ENCODE results near the gene RYR2.

RYR2 gene

GRCh38 chr1:237070519-237070918 is 28.5 kb downstream of the RYR2 start:
- no peak overlapping the region for H3K4me3 Mint-ChIP-seq
- peaks cover 3% of the 10 kb centered on the region for H3K36me3 Mint-ChIP-seq (ENCODE audit: insufficient read depth)
- no peak overlapping the region for H3K27ac Mint-ChIP-seq
- H3K27me3 Mint-ChIP-seq, result peaks cover 31 to 51% of the 10 kb centered on the region in 2 donors
- H3K4me1 Mint-ChIP-seq (ENCODE audit: low read depth in 2 of 2), result no peaks in the 10 kb centered on the region
- no peaks in the 10 kb centered on the region for H3K9me3 Mint-ChIP-seq
- ATAC-seq (replicated peaks) (no peak), DNase-seq (no peak)

- DNase-seq, result no peak
- Mint-ChIP-seq H3K4me3 (no peak overlapping the region), H3K27me3 (peaks cover 29 to 46% of the 10 kb centered on the region in 2 donors), H3K9me3 (no peaks in the 10 kb centered on the region), H3K36me3 (ENCODE audit: insufficient read depth) (peaks cover 3% of the 10 kb centered on the region), H3K27ac (no peak overlapping the region), H3K4me1 (ENCODE audit: low read depth in 2 of 2) (no peaks in the 10 kb centered on the region)
- no peak for ATAC-seq (replicated peaks)
Observed at GRCh38 chr1:237071641-237072420, 29.8 kb downstream of the RYR2 start.

GRCh38 chr1:237074371-237075117 is 32.6 kb downstream of the RYR2 start:
- Mint-ChIP-seq H3K27me3 (peaks cover 11 to 29% of the 10 kb centered on the region in 2 donors), H3K4me1 (ENCODE audit: low read depth in 2 of 2) (no peaks in the 10 kb centered on the region)
- no peak for ATAC-seq (replicated peaks)

GRCh38 chr1:237084341-237085077 is 42.5 kb downstream of the RYR2 start:
- no peak for ATAC-seq (replicated peaks)
- peaks cover 0 to 4% of the 10 kb centered on the region in 2 donors for H3K9me3 Mint-ChIP-seq

More at GRCh38 chr1:237074371-237075117, 32.6 kb downstream of the RYR2 start:
- no peak for DNase-seq
- Mint-ChIP-seq H3K27ac (no peak overlapping the region), H3K4me3 (no peak overlapping the region), H3K9me3 (no peaks in the 10 kb centered on the region), H3K36me3 (ENCODE audit: insufficient read depth) (peaks cover 3% of the 10 kb centered on the region)

GRCh38 chr1:237091691-237092090 is 49.7 kb downstream of the RYR2 start:
- no peak overlapping the region for H3K4me3 Mint-ChIP-seq
- H3K36me3 Mint-ChIP-seq (ENCODE audit: insufficient read depth), result no peaks in the 10 kb centered on the region
- DNase-seq (no peak), ATAC-seq (replicated peaks) (no peak)
- H3K9me3 Mint-ChIP-seq, result no peaks in the 10 kb centered on the region
- H3K27ac Mint-ChIP-seq, result no peak overlapping the region
- H3K4me1 Mint-ChIP-seq (ENCODE audit: low read depth in 2 of 2), result no peaks in the 10 kb centered on the region
- H3K27me3 Mint-ChIP-seq, result peaks cover 10 to 53% of the 10 kb centered on the region in 2 donors

More at GRCh38 chr1:237084341-237085077, 42.5 kb downstream of the RYR2 start:
- H3K4me1 Mint-ChIP-seq (ENCODE audit: low read depth in 2 of 2), result no peaks in the 10 kb centered on the region
- H3K27ac Mint-ChIP-seq, result no peak overlapping the region
- peaks cover 22 to 44% of the 10 kb centered on the region in 2 donors for H3K27me3 Mint-ChIP-seq
- H3K4me3 Mint-ChIP-seq, result no peak overlapping the region
- DNase-seq, result no peak
- H3K36me3 Mint-ChIP-seq (ENCODE audit: insufficient read depth), result no peaks in the 10 kb centered on the region

GRCh38 chr1:237093691-237094090 is 51.7 kb downstream of the RYR2 start:
- Mint-ChIP-seq H3K36me3 (ENCODE audit: insufficient read depth) (no peaks in the 10 kb centered on the region), H3K4me3 (no peak overlapping the region), H3K9me3 (no peaks in the 10 kb centered on the region), H3K4me1 (ENCODE audit: low read depth in 2 of 2) (no peaks in the 10 kb centered on the region), H3K27me3 (peaks cover 20 to 36% of the 10 kb centered on the region in 2 donors), H3K27ac (no peak overlapping the region)
- ATAC-seq (replicated peaks) (no peak), DNase-seq (no peak)

- no peak for DNase-seq
- Mint-ChIP-seq H3K9me3 (no peaks in the 10 kb centered on the region), H3K4me1 (ENCODE audit: low read depth in 2 of 2) (no peaks in the 10 kb centered on the region), H3K4me3 (no peak overlapping the region), H3K27ac (no peak overlapping the region), H3K27me3 (peaks cover 20 to 32% of the 10 kb centered on the region in 2 donors), H3K36me3 (ENCODE audit: insufficient read depth) (no peaks in the 10 kb centered on the region)
- ATAC-seq (replicated peaks), result no peak
Observed at GRCh38 chr1:237098541-237098940, 56.6 kb downstream of the RYR2 start.

GRCh38 chr1:237103021-237103420 is 61.0 kb downstream of the RYR2 start:
- no peaks in the 10 kb centered on the region for H3K4me1 Mint-ChIP-seq (ENCODE audit: low read depth in 2 of 2)
- no peak overlapping the region for H3K27ac Mint-ChIP-seq
- peaks cover 43 to 45% of the 10 kb centered on the region in 2 donors for H3K27me3 Mint-ChIP-seq
- DNase-seq (no peak), ATAC-seq (replicated peaks) (no peak)
- H3K4me3 Mint-ChIP-seq, result no peak overlapping the region
- no peaks in the 10 kb centered on the region for H3K36me3 Mint-ChIP-seq (ENCODE audit: insufficient read depth)
- no peaks in the 10 kb centered on the region for H3K9me3 Mint-ChIP-seq

- Mint-ChIP-seq H3K9me3 (no peaks in the 10 kb centered on the region), H3K27ac (no peak overlapping the region), H3K4me3 (no peak overlapping the region), H3K27me3 (peaks cover 34 to 51% of the 10 kb centered on the region in 2 donors), H3K4me1 (ENCODE audit: low read depth in 2 of 2) (no peaks in the 10 kb centered on the region), H3K36me3 (ENCODE audit: insufficient read depth) (no peaks in the 10 kb centered on the region)
- ATAC-seq (replicated peaks), result no peak
- DNase-seq, result no peak
Observed at GRCh38 chr1:237104096-237104495, 62.1 kb downstream of the RYR2 start.

- Mint-ChIP-seq H3K27me3 (peaks cover 28 to 45% of the 10 kb centered on the region in 2 donors), H3K36me3 (ENCODE audit: insufficient read depth) (no peaks in the 10 kb centered on the region), H3K9me3 (no peaks in the 10 kb centered on the region), H3K4me1 (ENCODE audit: low read depth in 2 of 2) (no peaks in the 10 kb centered on the region), H3K27ac (no peak overlapping the region), H3K4me3 (no peak overlapping the region)
- no peak for DNase-seq
- ATAC-seq (replicated peaks), result no peak
Observed at GRCh38 chr1:237105826-237106225, 63.8 kb downstream of the RYR2 start.

- no peak for DNase-seq
- Mint-ChIP-seq H3K9me3 (no peaks in the 10 kb centered on the region), H3K36me3 (ENCODE audit: insufficient read depth) (no peaks in the 10 kb centered on the region), H3K4me1 (ENCODE audit: low read depth in 2 of 2) (no peaks in the 10 kb centered on the region), H3K27me3 (peaks cover 20 to 43% of the 10 kb centered on the region in 2 donors), H3K4me3 (no peak overlapping the region), H3K27ac (no peak overlapping the region)
- no peak for ATAC-seq (replicated peaks)
Observed at GRCh38 chr1:237108297-237109040, 66.5 kb downstream of the RYR2 start.

- peaks cover 0 to 13% of the 10 kb centered on the region in 2 donors for H3K27me3 Mint-ChIP-seq
- no peaks in the 10 kb centered on the region for H3K4me1 Mint-ChIP-seq (ENCODE audit: low read depth in 2 of 2)
- H3K9me3 Mint-ChIP-seq, result no peaks in the 10 kb centered on the region
- H3K27ac Mint-ChIP-seq, result no peak overlapping the region
- DNase-seq, result no peak
- H3K4me3 Mint-ChIP-seq, result no peak overlapping the region
- ATAC-seq (replicated peaks), result no peak
- H3K36me3 Mint-ChIP-seq (ENCODE audit: insufficient read depth), result no peaks in the 10 kb centered on the region
Observed at GRCh38 chr1:237111807-237112206, 69.8 kb downstream of the RYR2 start.

- H3K4me3 Mint-ChIP-seq, result no peak overlapping the region
- peaks cover 0 to 10% of the 10 kb centered on the region in 2 donors for H3K27me3 Mint-ChIP-seq
- no peak overlapping the region for H3K27ac Mint-ChIP-seq
- no peaks in the 10 kb centered on the region for H3K36me3 Mint-ChIP-seq (ENCODE audit: insufficient read depth)
- DNase-seq (no peak), ATAC-seq (replicated peaks) (no peak)
- H3K4me1 Mint-ChIP-seq (ENCODE audit: low read depth in 2 of 2), result no peaks in the 10 kb centered on the region
- no peaks in the 10 kb centered on the region for H3K9me3 Mint-ChIP-seq
Observed at GRCh38 chr1:237112663-237113062, 70.7 kb downstream of the RYR2 start.
